GM21737 (cell line): ENCODE results near the gene USP24.
"Not testable (repeated sequence)": the region's sequence is repeated elsewhere in the genome, so short reads cannot be mapped to it uniquely, and the experiment has no call there.

Experiments
- ATAC-seq: cut with Tn5 transposase; IDR thresholded peaks from one replicate; pipeline ENCODE4 v1.9.1; 2021; ENCODE audit warnings: mild to moderate bottlenecking, moderate library complexity; ENCODE audit not compliant: unreplicated experiment

Gene USP24

DNA sequence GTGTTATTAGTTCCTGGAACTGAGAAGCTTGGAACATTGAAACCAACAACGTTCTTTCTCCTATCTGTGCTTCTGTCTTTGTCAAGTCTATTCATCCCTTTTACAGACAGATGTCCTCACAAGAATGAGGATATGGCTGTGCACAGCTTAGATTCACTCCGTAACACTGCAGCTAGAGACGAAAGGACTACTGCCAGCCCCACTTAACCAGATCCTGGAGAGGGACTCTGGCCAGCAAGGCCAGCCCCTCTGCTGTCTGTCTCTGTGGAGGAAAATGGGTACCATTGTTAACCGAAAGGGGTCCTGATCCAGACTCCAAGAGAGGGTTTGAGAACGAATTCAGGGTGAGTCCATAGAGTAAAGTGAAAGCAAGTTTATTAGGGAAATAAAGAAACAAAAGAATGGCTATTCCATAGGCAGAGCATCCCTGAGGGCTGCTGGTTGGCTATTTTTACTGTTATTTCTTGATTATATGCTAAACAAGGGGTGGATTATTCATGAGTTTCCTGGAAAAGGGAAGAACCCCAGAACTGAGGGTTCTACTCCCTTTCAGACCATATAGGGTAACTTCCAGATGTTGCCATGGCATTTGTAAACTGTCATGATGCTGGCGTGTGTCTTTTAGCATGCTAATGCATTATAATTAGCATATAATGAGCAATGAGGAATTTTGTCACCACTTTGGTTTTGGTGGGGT lies 17.4 kb upstream of the USP24 start:
- no peak for ATAC-seq

DNA sequence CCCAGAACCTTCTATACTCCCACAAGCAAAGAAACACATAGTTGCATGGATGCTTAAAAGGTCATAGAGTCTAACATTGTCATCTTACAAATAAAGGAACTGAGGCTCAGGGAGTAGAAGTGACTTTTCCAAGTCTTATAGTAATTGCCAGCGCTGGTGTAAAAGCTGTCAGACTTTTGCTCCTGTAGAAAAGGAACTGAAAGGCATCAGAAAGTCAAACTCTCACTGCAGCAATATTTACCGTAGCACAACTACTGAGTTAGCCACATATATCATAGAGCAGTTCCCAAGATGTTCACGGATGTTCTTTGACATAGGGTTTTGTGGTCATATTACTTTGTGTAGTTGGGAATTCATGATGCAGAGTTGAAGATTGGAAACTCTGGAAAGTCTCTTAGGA lies 16.6 kb upstream of the USP24 start:
- ATAC-seq: no peak

DNA sequence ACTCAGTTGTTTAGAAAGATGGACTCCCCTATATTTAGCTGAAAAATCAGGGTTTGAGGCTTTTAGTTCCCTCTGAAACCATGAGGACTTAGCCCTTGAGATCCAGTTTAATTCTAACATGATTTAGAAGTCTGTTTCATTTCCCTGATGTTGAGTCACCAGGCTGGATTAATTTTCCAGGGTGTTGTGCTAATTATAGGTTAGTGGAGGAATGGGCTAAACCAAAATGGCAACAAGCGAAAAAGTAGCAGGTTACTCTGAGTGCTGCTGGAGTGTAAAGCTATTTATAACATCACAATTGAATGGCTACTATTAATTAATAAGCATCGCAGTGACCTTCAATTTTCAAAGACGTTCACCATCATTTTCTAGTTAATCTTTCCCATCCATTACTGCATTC lies 15.5 kb upstream of the USP24 start:
- ATAC-seq: no peak

DNA sequence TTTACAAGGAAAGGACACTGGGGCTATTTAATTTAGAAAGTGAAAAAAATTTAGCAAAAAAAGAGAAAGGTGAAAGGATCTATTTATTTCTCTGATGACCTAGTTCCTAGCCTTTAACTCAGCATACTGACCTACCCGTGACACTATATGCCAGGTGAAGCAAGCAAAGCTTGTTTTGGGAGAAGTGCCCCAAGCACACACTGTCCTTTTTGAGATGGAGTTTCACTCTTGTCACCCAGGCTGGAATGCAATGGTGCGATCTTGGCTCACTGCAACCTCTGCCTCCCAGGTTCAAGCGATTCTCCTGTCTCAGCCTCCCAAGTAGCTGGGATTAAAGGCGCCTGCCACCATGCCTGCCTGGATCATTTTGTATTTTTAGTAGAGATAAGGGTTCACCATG lies 14.6 kb upstream of the USP24 start:
- ATAC-seq: not testable (repeated sequence)

DNA sequence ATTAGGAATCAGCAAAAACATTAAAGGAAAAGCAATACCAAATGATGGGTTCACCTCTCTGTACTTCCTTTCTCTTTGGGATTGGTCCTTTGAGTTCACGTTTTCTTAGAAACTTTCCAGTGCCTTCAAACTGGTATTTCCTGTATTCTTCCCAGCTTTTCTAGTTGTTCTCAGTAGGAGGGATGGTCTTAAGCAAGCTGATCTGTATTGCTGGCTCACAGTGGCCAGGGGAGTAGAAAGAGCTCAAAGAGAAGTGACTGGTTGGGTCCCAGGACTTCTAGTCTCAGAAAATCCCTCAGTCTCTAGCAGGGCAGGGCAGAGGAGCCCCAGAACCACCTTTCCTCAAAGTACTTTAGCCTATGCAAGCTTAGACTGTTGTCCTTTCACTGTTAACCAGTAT lies 10.1 kb upstream of the USP24 start:
- ATAC-seq: no peak

DNA sequence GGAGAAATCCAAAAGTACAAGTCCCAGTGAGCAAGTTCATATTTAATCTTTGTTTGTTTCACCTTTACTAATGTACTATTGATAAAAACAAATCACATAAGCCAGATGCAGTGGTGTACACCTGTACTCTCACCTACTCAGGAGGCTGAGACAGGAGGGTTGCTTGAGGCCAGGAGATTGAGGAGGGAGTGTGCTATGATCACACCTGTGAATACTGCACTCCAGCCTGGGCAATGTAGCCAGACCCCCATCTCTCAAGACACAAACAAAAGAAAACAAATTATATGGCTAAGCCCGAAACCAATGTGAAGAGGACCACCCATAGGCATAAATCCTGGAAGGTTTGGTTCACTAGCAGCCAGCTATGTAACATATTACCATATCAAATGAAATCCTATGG lies 9.6 kb upstream of the USP24 start:
- ATAC-seq: no peak

DNA sequence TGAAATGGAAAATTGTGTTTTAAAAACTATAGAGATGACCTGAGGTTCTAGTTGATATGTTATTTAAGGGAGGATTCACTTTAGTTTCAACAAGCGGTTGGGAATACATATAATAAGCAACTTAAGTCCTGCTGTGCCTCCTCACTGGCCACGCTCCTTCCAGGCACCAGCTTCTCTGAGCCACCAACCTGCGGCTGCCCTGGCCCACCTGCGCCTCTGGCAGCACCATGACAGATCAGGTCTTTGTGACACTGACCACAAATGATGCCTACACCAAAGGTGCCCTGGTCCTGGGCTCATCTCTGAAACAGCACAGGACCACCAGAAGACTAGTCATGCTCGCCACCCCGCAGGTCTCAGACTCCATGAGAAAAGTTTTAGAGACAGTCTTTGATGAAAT lies 7.0 kb upstream of the USP24 start:
- ATAC-seq: no peak

DNA sequence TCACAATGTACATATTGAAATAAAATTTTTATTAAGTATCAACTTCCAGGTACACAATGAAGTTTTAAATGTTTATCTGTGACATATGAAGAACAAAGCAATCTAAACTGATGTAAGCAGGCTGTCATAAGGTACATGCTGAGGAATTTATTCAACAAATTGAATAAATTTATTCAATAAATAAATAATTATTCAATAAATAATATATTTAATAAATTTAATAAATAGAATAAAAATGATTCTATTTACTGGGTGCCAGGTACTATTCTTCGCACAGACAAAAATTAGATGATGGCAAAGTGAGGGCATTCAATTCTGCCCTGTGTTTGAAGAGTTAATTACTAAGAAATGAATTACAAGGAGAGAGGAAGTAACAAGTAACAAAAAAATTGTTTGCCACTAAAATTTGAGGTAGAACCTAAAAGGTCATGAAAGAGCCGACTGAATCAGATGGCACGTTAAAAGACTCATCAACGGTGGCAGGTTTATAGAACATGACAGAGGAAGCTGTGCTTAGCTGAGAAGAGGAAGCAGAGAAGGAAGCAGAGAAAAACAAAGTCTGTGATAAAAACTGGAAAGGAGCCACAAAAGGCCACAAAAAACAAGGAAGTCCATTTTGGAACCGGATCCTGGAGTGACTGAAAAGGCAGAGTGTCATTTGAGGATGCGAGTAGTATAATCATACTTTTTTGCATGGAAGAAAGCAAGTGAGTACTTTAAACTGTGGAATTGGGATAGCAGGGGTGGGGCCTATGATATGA lies 2.2 kb upstream of the USP24 start:
- ATAC-seq: no peak

DNA sequence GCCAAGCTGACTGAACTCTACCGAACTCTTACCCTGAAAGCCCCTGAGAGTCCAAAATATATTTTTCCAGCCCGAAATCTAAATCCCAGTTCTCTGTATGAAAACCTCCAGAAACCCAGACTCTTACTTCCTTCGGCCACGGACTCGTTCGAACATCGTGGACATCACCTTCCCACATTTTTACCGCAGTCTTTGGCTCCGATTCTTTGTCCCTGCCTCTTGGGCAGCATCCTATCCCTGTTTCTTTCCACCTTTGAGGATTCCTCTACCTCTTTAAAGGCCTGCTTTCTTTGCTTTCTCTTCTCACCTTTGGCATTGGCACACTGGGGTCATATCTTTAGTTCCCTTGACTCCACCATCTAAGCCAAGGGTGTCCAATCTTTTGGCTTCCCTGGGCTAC lies 932 bp upstream of the USP24 start:
- no peak for ATAC-seq

DNA sequence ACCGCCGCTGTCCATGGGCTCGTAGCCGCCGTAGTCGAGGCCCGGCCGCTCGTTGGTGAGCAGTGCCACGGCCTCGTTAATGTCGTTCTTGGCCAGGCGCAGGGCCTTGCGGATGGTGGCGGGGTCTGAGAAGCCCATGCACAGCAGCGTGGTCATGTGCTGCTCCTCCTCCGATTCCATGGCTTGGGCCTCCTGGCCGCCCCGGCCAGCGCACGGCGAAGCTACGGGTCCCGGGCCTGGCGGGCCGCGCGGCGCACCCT lies 300 bp downstream of the USP24 start:
- peak; percentile 16 for ATAC-seq

DNA sequence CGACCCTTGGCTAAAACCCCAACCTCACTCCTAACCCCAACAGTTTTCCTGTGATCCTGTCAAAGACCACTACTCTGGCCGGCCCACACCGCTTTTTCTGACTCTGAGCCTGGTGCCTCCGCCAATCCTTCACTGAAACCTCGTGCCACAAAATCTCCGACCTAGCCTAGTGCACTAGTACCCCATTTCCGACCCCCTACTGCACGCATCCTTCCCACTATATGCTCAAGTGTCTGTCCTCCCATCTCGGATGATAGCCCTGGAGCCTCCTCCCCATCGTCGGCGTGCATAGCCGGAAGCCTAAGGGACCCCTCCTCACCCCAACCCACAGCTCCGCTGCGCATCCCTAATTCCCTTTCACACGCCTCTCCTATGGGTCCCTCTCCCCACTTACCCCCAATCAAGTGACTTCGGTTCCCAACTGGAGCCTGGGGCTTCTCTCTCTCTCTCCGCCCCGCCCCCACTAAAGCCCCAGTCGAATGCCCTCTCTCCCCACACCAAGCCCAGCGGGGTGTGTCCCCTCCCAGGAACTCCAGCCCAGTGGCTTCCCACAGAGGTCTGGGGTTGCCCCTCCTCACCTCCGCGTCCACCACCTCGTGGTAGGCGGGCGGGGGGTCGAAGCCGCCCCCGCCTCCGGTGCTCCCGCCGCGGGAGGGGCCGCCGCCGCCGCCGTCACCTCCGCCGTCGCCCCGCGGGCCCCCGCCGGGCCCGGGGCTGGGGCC lies 791 bp downstream of the USP24 start:
- peak; percentile 25 for ATAC-seq

DNA sequence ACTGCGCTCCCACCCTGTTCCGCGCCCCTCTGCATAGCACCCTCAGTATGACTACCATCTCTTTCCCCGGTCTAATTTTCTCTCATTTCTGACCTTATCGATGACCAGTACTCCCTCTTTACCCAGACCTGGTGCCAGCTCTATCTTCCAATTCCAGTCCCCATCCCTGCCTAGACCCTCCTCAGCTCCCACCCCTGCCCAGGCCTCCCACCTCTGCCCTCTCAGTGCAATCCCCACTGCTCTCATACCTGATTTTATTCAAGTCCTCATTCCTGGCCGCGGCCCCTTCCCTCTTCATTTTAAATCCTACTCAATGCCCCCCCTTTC lies 1.3 kb downstream of the USP24 start:
- ATAC-seq: no peak

DNA sequence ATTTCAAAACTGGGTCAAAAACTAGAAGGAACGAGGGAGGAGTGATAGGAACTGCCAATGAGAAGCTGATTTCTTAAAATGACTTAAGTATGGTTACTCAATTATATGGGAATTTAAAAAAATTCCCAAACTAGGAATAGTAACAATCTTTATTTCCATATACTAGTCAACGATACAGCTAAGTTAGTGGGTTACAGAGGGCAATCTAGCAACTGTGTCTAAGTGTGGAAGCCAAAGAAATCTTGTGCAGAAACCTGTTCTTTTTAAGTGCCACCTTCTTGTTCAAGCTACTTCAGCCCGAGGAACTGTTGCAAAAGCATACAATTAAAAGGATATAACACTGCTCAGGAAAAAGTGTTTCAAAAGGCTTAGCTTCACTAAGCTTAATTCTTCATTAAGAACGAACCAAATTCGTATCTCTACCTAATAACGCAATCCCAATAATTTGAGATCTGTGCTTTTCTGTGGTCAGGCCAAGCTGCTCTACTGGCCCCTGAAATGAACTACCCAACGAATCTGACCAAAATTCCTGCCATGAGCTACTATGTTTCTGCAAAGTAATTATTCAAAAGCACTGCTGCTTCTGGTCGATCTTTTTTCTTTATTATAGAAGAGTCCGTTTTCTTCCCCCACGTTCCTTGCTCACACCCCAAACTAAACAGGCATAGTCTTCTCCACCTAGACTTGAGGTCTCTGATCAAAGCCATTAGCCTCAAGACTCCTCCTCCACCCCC lies 1.8 kb downstream of the USP24 start:
- ATAC-seq: no peak

DNA sequence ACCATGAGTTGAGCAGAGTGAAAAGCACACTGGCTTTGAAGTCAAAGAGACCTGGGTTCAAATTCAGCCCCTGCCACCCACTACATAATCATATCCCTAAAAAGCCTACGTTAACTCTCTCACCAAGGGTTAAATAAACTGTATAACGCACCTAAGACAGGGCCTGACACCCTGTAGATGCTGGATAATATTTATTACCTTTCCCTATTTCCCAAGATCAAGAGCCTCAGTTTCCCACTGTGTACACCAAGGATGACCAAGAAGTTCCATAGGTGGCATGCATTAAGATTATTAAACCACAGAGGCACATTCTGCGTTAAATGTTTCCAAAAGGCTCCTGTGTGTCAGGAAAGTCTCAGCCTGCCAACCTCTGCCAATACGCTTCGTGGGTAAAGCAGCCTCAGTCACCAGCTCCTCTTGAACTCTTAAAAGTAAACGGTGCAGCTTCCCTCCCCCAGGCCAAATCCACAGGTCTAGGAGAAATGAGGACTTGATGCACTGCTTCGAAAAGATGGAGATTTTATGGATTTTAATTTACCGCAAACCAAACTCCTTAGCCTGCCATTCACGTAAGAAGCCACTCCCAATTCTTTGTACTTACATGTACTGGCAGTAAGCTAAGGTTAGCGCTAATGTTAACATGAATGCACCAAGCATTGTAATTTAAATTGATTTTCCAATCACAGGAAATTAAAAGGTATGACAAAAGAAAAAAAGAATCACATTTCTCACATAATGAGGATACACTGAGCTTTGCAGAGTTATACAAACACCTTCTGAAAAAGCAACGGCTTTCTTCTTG lies 2.6 kb downstream of the USP24 start:
- ATAC-seq: no peak

DNA sequence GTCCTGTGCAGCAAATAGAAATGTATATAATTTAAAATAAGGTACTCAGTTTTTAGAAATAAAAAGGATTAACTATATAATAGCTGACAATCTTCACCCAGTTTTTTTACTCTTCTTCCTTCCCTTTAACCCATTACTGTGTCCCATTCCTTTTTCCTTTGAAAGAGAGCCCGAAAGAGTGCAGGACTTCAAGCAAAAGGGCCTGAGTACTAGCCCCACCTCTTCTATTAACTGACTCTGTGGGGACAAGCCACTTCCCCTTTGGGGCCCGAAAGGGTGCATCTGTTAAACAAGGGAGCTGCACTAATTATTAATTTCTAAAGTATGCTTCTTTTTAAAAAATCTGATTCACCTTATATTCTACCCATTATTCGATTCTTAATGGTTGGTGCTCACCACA lies 3.3 kb downstream of the USP24 start:
- ATAC-seq: peak; percentile 33

DNA sequence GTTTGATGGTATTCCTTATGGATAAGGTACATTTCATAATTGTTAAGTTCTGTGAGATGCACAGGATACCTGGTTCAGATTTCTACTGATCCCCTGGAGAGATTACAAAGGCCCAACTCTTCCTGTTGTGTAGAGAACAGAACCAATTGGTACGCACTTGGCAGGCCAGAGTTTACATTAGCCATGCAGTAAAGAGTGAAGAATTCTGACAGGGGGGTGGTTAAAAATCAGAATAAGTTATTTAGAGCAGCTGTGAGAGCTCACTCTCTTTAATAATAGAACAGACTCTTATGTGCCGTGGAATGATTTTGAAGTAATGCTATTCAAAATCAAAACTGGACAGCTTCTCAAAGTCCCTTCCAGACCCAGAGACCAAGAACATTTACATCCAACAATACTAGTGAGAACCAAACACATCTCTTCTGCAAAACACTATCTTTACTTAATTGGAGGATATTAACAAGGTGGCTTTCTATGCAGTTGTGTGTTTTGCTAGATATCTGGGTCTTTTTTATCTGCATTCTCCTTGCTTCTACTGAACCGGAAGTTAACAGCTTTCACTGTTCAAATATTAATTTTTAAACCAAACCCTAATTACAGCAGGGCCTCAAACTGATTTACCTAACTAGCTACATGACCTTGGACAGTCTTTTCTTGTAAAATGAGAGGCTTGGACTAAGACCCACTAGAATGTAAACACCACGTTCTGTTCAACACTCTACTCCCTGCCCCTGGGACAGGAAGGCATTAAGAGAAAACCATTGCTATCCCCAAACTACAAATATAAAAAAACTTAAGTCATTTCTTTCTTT lies 4.0 kb downstream of the USP24 start:
- no peak for ATAC-seq

DNA sequence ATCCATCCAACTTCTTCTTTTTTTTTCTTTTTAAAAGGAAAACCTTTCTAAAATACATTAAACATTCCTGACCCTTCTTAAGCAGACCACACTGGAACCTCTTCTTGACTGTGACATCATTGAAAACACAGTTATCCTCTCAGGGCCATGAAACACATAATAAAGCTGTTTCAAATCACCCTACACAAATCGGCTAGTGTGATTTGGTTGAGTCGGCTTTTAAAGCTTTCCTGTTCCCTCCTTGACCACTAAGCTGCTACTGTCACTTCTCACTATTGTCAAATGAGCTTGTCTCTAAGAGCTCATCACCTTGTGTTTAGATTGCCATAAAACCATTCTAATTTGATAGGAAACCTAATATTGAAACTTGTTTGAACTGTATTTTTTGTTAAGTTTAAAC lies 5.9 kb downstream of the USP24 start:
- no peak for ATAC-seq

DNA sequence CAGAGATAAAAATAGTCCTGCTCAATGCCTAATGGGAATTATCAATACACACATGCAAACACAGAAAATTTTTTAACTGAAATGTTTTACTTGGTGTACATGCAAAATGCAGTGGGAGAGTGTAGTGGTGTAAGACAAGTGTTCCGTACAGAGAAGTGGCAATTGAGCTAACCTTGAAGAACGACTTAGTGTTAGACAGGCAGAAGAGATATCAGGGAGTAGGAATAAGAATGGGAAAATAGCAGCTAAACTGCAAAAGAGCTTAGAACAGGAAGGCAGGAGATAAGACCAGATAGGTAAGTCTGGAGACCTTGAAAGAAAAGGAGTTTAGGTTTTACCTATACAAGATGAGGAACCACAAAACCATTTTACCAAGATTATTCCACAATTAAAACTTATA lies 9.0 kb downstream of the USP24 start:
- ATAC-seq: no peak

DNA sequence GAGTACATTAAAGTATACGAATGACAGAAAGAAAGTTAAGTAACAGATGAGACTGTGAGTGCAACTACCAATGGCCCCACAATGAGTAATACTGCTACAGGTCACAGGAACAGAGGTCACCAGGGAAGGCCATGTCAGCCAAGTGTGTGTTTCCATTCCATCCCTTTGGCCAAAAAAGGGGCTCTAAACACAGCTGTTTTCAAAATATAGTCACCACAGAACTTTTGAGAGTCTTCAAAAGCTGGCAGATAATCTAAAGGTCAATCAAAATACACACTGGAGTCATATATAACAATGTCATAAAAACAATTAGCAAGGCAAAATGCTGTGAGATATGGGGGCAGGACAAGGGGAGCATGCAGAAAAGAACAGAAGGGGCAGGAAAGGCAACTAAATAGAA lies 10.2 kb downstream of the USP24 start:
- no peak for ATAC-seq

DNA sequence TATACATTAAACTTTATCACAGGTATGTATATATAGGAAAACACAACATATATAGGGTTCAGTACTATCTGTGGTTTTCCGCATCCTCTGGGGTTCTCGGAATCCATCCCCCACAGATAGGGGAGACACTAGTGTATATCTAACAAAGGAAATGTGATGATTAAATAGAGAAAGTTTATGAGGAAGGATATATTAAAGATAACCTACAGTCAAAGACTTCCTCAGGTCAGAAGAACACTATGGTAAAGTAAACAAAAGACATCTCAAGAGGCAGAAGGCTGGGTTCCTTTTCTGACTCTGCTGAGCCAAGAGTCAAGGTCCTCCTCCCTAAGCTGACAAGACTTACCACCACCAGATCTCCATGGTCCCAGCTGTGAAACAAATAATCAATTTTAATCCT lies 12.1 kb downstream of the USP24 start:
- ATAC-seq: no peak
